Measurements from ENCODE around the gene SNAI3. TPM values are rescaled to one million over a fixed set of nuclear protein-coding genes. Genes with fewer than 3 reads are reported as not detected.
"Not testable (repeated sequence)": the region's sequence is repeated elsewhere in the genome, so short reads cannot be mapped to it uniquely, and the experiment has no call there.

Gene SNAI3
- polyA plus RNA-seq, 10 donors: 4.5 to 8.5 (median 6.1) TPM

GRCh38 chr16:88671806-88672205, 14.5 kb downstream of the SNAI3 start:
- no peak for DNase-seq

GRCh38 chr16:88669980-88670379, 16.3 kb downstream of the SNAI3 start:
- DNase-seq: peak in 1 of 3 donors; percentile 42

GRCh38 chr16:88669493-88669892, 16.8 kb downstream of the SNAI3 start:
- not testable (repeated sequence) for DNase-seq

GRCh38 chr16:88667461-88667860, 18.8 kb downstream of the SNAI3 start:
- no peak for DNase-seq

GRCh38 chr16:88665570-88665969, 20.7 kb downstream of the SNAI3 start:
- DNase-seq: no peak

- no peak for DNase-seq
Observed at GRCh38 chr16:88665148-88665547, 21.2 kb downstream of the SNAI3 start.

- peak; percentile 98 to 99 (median 99) for DNase-seq
Observed at GRCh38 chr16:88662843-88663606, 23.3 kb downstream of the SNAI3 start, which contains the start of gene MVD. Gene MVD, minus strand, starts transcription at chr16:88663091. Its CDS starts 11 bp downstream, at chr16:88663080.

GRCh38 chr16:88662222-88662842, 24.0 kb downstream of the SNAI3 start:
- no peak for DNase-seq

- no peak for DNase-seq
Observed at GRCh38 chr16:88661468-88661867, 24.8 kb downstream of the SNAI3 start.

- no peak for DNase-seq
Observed at GRCh38 chr16:88659160-88659559, 27.1 kb downstream of the SNAI3 start.

- DNase-seq: no peak
Observed at GRCh38 chr16:88658714-88659113, 27.6 kb downstream of the SNAI3 start.

GRCh38 chr16:88657371-88657770, 28.9 kb downstream of the SNAI3 start:
- DNase-seq: no peak

GRCh38 chr16:88656291-88656980, 29.9 kb downstream of the SNAI3 start:
- no peak for DNase-seq

GRCh38 chr16:88655733-88656281, 30.5 kb downstream of the SNAI3 start:
- no peak for DNase-seq

GRCh38 chr16:88655053-88655732, 31.1 kb downstream of the SNAI3 start:
- DNase-seq: no peak

- no peak for DNase-seq
Observed at GRCh38 chr16:88654363-88655052, 31.8 kb downstream of the SNAI3 start.

- no peak for DNase-seq
Observed at GRCh38 chr16:88653596-88654362, 32.5 kb downstream of the SNAI3 start.

- no peak for DNase-seq
Observed at GRCh38 chr16:88653101-88653500, 33.2 kb downstream of the SNAI3 start.

- DNase-seq: no peak
Observed at GRCh38 chr16:88652762-88653063, 33.6 kb downstream of the SNAI3 start.

- no peak for DNase-seq
Observed at GRCh38 chr16:88651989-88652761, 34.1 kb downstream of the SNAI3 start.

All from muscle of back (tissue), 11 donors.